HG03378 (cell line): ENCODE results near the gene HSP90B1.

Experiments used
- ATAC-seq: cut with Tn5 transposase; IDR thresholded peaks from one replicate; pipeline ENCODE4 v1.9.1; 2021; ENCODE audit warnings: mild to moderate bottlenecking, moderate library complexity; ENCODE audit not compliant: unreplicated experiment

HSP90B1 gene

GRCh38 chr12:103930034-103930786, at the start of gene HSP90B1:
HSP90B1 (plus strand) TSS chr12:103930410; CDS start chr12:103930516, 106 bp downstream.
- peak; percentile 68 for ATAC-seq

GRCh38 chr12:103881261-103881660, 48.9 kb upstream of the HSP90B1 start:
- ATAC-seq, result no peak

GRCh38 chr12:103882861-103883596, 47.2 kb upstream of the HSP90B1 start:
- no peak for ATAC-seq

GRCh38 chr12:103883908-103884307, 46.3 kb upstream of the HSP90B1 start:
- no peak for ATAC-seq

- no peak for ATAC-seq
Observed at GRCh38 chr12:103884316-103884715, 45.9 kb upstream of the HSP90B1 start.

GRCh38 chr12:103886195-103886797, 43.9 kb upstream of the HSP90B1 start:
- ATAC-seq, result no peak

- ATAC-seq, result no peak
Observed at GRCh38 chr12:103887738-103888137, 42.5 kb upstream of the HSP90B1 start.

- ATAC-seq, result no peak
Observed at GRCh38 chr12:103897316-103897715, 32.9 kb upstream of the HSP90B1 start.

- ATAC-seq, result no peak
Observed at GRCh38 chr12:103901518-103902173, 28.6 kb upstream of the HSP90B1 start.

- ATAC-seq, result no peak
Observed at GRCh38 chr12:103903993-103904392, 26.2 kb upstream of the HSP90B1 start.

- no peak for ATAC-seq
Observed at GRCh38 chr12:103905730-103906349, 24.4 kb upstream of the HSP90B1 start.

GRCh38 chr12:103908246-103908541, 22.0 kb upstream of the HSP90B1 start:
- ATAC-seq, result no peak

GRCh38 chr12:103908877-103909276, 21.3 kb upstream of the HSP90B1 start:
- no peak for ATAC-seq

GRCh38 chr12:103909811-103910210, 20.4 kb upstream of the HSP90B1 start:
- ATAC-seq, result no peak

GRCh38 chr12:103912069-103912468, 18.1 kb upstream of the HSP90B1 start:
- ATAC-seq, result no peak

- no peak for ATAC-seq
Observed at GRCh38 chr12:103913100-103913499, 17.1 kb upstream of the HSP90B1 start.

- ATAC-seq, result no peak
Observed at GRCh38 chr12:103915306-103915705, 14.9 kb upstream of the HSP90B1 start.

- ATAC-seq, result no peak
Observed at GRCh38 chr12:103917873-103918272, 12.3 kb upstream of the HSP90B1 start.

GRCh38 chr12:103924761-103925641, 5.2 kb upstream of the HSP90B1 start:
- ATAC-seq, result peak; percentile 46

GRCh38 chr12:103928682-103929045, 1.5 kb upstream of the HSP90B1 start:
- peak; percentile 16 for ATAC-seq
